ENCODE data around the gene QRICH1. TPM values are rescaled to one million over a fixed set of nuclear protein-coding genes. Genes with fewer than 3 reads are reported as not detected.

The QRICH1 gene
- total and polyA plus RNA-seq, 2 of the 4 experiments (the other 2 are of a cell fraction) = 62.7 to 77.3 TPM

- TF ChIP-seq RCOR1 (IDR thresholded peaks at IDR 0.05; ENCODE audit: insufficient replicate concordance, low read length) (no peak), POLR2A (IDR thresholded peaks at IDR 0.05; ENCODE audit: low read depth, low read length) (0 out of 2 replicates have a peak, but pooled peaks have one; percentile 46), MAZ (IDR thresholded peaks at IDR 0.05; ENCODE audit: borderline replicate concordance, low read depth, low read length) (peak; percentile 88)
- Histone ChIP-seq H3K36me3 (ENCODE audit: control insufficient read depth, insufficient read depth, low read length) (peaks cover 32% of the 10 kb centered on the region), H2BK15ac (ENCODE audit: low read depth, low read length) (peak overlapping the region; percentile 67; the same call in 2 of the 3 replicates), H3K9me1 (ENCODE audit: insufficient read depth, low read length) (peaks cover 37% of the 10 kb centered on the region), H3K9ac (ENCODE audit: low read depth, low read length) (peak overlapping the region; percentile 97), H2BK120ac (ENCODE audit: low read depth, low read length) (peak overlapping the region; percentile 69), H3K4me1 (ENCODE audit: control insufficient read depth, insufficient read depth, low read length) (peaks cover 9% of the 10 kb centered on the region), H2BK5ac (ENCODE audit: low read depth, low read length, poor library complexity, severe bottlenecking) (peak overlapping the region; percentile 97), H2AFZ (replicated peaks; ENCODE audit: low read length, poor library complexity) (peak overlapping the region; percentile 97), H3K23ac (ENCODE audit: low read depth, low read length) (peak overlapping the region; percentile 88), H3K4ac (ENCODE audit: low read depth, low read length) (peak overlapping the region; percentile 98), H3K18ac (ENCODE audit: low read depth, low read length) (peak overlapping the region; percentile 97), H3K4me2 (ENCODE audit: low read depth, low read length) (peak overlapping the region; percentile 88), H2AK5ac (ENCODE audit: low read depth, low read length) (peak overlapping the region; percentile 97), H4K5ac (ENCODE audit: low read depth, low read length) (peak overlapping the region; percentile 98), H3K14ac (replicated peaks; ENCODE audit: low read depth, low read length) (peak overlapping the region; percentile 92), H3K79me1 (ENCODE audit: low read depth in 1 of 2, low read length in 2 of 2) (peaks cover 14 to 57% of the 10 kb centered on the region in 2 experiments), H3K56ac (ENCODE audit: extremely low read depth, insufficient read depth, low read length) (peak overlapping the region; percentile 87), H2BK20ac (ENCODE audit: low read depth, low read length) (no peak overlapping the region), H4K91ac (ENCODE audit: insufficient read depth, low read depth, low read length) (peak overlapping the region; percentile 99), H4K8ac (ENCODE audit: low read depth in 2 of 2, low read length in 2 of 2) (peak overlapping the region; percentile 83 to 94), H3K4me3 (ENCODE audit: insufficient read depth, low read depth, low read length) (peak overlapping the region; percentile 68), H3K9me3 (ENCODE audit: control insufficient read depth, insufficient read depth, low read length) (no peaks in the 10 kb centered on the region), H3K27ac (ENCODE audit: insufficient read depth, low read length) (peak overlapping the region; percentile 99), H4K20me1 (ENCODE audit: insufficient read depth, low read length) (peaks cover 12% of the 10 kb centered on the region), H3K27me3 (ENCODE audit: control insufficient read depth, insufficient read depth, low read length) (no peaks in the 10 kb centered on the region), H2AK9ac (replicated peaks; ENCODE audit: low read depth, low read length, poor library complexity) (peak overlapping the region; percentile 97)
- in situ Hi-C loops (cut with MboI; ENCODE audit: low sequenced_read_pairs) = no loop called here
- dilution Hi-C loops (cut with HindIII; ENCODE audit: low sequenced_read_pairs, unreplicated experiment) = no loop called here
- ChIA-PET POLR2A (ENCODE audit: unreplicated experiment) (interaction anchor here (0.5 to 1.2 kb wide), 5 partner anchors 12 to 345 kb away, joined by 3 to 7 read pairs (median 4); partner anchors contain the start of gene USP19), CTCF (no interaction called here)
- no TSS peak for BruUV-seq (replicated peaks)
- intact Hi-C loops (cut with micrococcal nuclease) = loop anchor here (2.0 kb wide), 1 partner anchor 143 kb away; the partner anchor contains the start of gene C3orf62
- 0% methylated on average over 5 of the region's 30 CpGs; no CpG with 5 or more reads in 1 of the 2 experiments for WGBS, 2 experiments (ENCODE audit: extremely low coverage in 2 of 2, insufficient read length in 1 of 2)
- DNase-seq (peak; percentile 85), ATAC-seq (ENCODE audit: low read depth) (peak; percentile 85)
Observed at GRCh38 chr3:49133226-49133951, 39.5 kb upstream of the QRICH1 start.
